Glomerular endothelial cell (primary cell): Measurements from ENCODE around the gene ZFP64. TPM values are rescaled to one million over a fixed set of nuclear protein-coding genes. Genes with fewer than 3 reads are reported as not detected.
"Not testable (repeated sequence)": the region's sequence is repeated elsewhere in the genome, so short reads cannot be mapped to it uniquely, and the experiment has no call there.

Source experiments
- DNase-seq: peaks from one replicate; pipeline ENCODE4 v3.0.0-alpha.2; 2011; ENCODE audit warnings: low read depth, low spot score; ENCODE audit errors: extremely low read depth
- total RNA-seq: library from RNA; depleted of rRNA; stranded (reverse); fragments of >200 nt; gene quantifications from 2 replicates; pipeline ENCODE4 v1.2.3, GENCODE V29; 2015

The ZFP64 gene
- total RNA-seq, 1 donor from 2014 or later: 51.8 TPM

GRCh38 chr20:52166150-52166549 is 25.4 kb downstream of the ZFP64 start:
- no peak for DNase-seq

DNA sequence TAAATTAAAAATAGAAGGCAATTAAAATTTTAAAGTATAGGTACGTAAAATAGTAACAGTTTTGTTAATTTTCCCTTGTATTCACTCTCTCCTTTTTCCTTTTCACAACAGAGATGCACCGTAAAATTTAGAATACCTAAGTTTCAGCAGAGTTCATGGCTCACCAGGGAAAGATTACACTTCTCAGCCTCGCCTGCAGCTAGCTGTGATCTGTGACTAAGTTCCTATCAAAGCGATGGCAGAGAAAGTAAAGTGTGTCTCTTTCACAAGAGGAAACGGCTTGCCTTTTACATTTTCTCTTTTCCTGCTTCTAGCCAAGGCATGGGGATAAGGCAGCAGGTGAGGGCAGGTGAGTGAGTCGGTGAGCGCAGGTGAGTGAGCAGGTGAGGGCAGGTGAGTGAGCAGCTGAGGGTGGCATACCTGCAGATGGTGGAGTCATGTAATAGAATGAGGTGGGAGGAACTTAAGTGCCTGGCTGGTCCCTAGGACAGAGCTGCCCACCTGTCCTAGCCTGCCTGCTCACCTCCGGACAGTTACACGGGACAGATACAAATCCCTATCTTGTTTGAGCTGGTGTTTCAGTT is 30.9 kb downstream of the ZFP64 start:
- DNase-seq: no peak

GRCh38 chr20:52160049-52160570 is 31.5 kb downstream of the ZFP64 start:
- no peak for DNase-seq

DNA sequence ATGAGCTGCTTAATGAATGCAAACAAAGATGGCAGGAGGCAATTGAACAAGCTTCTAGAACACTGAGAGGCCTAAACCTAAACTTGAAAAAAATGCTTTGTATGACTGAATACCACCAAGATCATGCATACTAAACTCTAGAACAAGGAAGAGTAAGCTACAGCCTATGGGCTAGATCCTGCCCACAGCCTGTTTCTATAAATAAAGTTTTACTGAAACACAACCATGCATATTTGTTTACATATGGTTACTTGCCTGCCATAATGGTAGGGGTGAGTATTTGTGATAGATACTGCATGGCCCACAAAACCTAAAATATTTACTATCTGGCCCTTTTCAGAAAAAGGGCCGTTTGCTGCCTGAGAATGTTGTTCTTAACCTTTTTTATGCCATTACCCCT is 37.0 kb downstream of the ZFP64 start:
- DNase-seq: no peak

DNA sequence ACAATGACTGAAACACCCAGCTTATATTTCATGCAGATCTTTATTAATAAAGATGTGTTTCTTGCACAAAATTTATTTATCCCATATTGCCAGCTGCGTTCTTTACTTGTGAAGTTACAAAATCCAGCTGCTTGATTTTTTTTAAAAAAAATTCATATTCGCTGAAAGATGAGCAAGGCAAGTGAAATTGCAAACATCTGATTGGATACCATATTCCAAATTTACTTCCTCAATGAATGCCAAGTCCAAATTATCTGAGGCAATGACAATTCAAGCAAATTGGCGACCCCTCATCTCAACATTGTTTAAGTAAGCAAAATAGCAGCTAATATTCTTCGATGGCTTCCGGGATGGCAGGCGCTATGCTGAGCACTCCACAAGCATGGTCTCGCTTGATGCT is 37.7 kb downstream of the ZFP64 start:
- no peak for DNase-seq

DNA sequence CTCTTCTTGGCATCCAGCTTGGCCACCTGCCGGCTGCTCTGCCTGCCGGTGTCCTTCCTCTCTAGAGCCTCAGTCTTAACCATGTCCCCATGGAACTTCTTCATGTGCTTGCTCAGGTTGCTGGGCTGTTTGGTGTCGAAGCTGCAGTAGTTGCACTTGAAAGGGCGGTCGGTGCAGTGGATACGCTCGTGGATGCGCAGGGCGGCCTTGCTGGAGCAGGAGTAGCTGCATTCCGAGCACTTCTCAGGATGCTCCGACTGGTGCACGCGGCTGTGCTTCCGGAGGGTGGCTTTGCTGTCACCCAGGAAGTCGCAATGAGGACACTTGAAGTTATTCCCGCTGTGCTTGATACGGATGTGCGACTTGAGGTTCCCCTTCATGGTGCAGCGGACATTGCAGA is 38.7 kb downstream of the ZFP64 start:
- no peak for DNase-seq

- DNase-seq: no peak
These were observed 39.2 kb downstream of the ZFP64 start for GRCh38 chr20:52152416-52152815.

GRCh38 chr20:52150440-52151258 is 40.9 kb downstream of the ZFP64 start:
- DNase-seq: peak; percentile 41

GRCh38 chr20:52145587-52145986 is 46.0 kb downstream of the ZFP64 start:
- DNase-seq: no peak

- DNase-seq: no peak
These were observed 48.3 kb downstream of the ZFP64 start for GRCh38 chr20:52143277-52143676.

GRCh38 chr20:52142757-52143156 is 48.8 kb downstream of the ZFP64 start:
- DNase-seq: no peak

GRCh38 chr20:52139986-52140385 is 51.6 kb downstream of the ZFP64 start:
- no peak for DNase-seq

DNA sequence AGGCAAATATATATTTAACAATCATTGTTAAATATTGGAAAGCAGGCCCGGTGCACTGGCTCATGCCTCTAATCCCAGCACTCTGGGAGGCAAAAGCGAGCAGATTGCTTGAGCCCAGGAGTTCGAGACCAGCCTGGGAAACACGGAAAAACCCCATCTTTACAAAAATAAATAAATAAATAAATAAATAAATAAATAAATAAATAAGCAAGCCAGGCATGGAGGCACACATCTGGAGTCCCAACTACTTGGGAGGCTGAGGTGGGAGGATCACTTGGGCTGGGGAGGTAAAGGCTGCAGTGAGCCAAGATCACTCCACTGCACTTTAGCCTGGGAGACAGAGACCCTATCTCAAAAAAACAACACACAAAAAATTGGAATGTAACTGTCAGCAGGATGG is 53.7 kb downstream of the ZFP64 start:
- DNase-seq: no peak

DNA sequence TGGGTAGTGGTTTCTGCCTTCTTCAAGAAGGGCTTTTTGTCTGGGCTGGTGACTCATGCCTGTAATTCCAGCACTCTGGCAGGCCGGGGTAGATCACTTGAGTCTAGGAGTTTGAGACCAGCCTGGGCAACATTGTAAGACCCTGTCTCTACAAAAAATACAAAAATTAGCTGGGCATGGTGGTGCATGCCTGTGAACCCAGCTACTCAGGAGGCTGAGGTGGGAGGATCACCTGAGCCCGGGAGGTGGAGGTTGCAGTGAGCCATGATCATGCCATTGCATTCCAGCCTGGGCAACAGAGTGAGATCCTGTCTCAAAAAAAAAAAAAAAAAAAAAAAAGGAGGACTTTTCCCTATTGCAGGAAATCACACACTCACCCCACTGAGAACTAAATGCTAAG is 57.9 kb downstream of the ZFP64 start:
- not testable (repeated sequence) for DNase-seq

GRCh38 chr20:52132337-52132736 is 59.2 kb downstream of the ZFP64 start:
- DNase-seq: no peak

- DNase-seq: no peak
These were observed 60.4 kb downstream of the ZFP64 start for GRCh38 chr20:52131048-52131643.

- DNase-seq: peak; percentile 60
These were observed 61.2 kb downstream of the ZFP64 start for GRCh38 chr20:52130406-52130805.

DNA sequence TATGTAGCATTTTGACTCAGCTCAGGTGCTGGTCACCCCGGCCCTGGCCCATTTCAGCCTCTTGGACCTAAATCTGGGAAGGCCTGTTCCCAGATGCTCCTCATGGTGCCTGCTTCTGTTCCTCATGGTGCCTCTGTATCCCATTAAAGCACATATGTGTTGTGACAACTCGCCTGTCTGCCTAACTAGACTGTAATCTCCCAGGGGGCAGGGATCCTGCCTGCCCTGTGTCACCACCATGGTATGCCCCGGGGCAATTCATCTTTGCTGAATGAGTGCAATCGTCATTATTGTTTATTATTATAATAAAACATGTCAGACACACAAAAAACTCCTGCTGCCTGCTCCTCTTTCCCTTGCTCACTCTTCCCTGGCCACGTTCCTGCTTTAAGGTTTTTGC is 62.0 kb downstream of the ZFP64 start:
- DNase-seq: no peak

GRCh38 chr20:52127309-52127708 is 64.3 kb downstream of the ZFP64 start:
- DNase-seq: no peak

GRCh38 chr20:52124821-52125220 is 66.8 kb downstream of the ZFP64 start:
- no peak for DNase-seq

GRCh38 chr20:52118696-52119095 is 72.9 kb downstream of the ZFP64 start:
- DNase-seq: no peak
